Glomerular visceral epithelial cell (primary cell): ENCODE data around the gene TNS2.

ENCODE experiments used
- DNase-seq: peaks from one replicate; pipeline ENCODE4 v3.0.0-alpha.2; 2016; ENCODE audit errors: extremely low spot score

The TNS2 gene

DNA sequence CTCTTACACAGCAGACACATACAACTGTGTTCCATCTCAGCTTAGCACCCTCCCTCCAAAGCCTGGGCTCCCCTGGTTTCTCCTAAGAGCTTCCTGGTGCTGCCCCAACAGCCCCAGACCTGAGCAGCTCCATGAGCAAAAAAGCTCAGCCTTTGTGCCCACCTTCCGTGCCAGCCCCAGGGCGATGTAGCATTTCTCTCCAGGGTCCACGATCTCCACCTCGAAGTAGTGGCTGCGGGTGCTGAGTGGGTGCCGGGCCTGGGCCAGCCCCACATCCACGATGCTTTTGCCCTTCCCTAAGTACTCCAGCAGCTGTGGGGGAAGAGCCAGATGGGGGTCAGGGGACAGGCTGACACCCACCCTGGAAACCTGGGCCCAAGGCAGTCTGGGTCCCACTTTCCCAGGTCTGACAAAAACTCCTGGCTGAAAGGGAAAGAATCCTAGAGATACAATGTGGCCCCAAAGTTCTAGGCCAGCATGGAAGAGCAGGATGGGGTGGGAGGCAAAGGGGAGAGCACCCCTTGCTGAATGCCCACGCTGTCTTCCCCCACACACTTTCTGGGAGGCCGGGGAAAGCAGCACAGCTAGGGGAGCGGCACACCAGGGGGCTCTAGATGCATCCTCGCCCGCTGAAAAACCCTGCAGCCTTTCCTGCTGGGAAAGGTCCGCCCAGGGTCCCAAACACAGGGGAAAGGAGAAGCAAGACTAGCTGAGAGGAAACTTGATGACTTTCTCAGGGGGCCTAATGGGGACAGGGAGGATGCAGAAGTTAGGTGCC lies 18.3 kb downstream of the TNS2 start:
- no peak for DNase-seq

DNA sequence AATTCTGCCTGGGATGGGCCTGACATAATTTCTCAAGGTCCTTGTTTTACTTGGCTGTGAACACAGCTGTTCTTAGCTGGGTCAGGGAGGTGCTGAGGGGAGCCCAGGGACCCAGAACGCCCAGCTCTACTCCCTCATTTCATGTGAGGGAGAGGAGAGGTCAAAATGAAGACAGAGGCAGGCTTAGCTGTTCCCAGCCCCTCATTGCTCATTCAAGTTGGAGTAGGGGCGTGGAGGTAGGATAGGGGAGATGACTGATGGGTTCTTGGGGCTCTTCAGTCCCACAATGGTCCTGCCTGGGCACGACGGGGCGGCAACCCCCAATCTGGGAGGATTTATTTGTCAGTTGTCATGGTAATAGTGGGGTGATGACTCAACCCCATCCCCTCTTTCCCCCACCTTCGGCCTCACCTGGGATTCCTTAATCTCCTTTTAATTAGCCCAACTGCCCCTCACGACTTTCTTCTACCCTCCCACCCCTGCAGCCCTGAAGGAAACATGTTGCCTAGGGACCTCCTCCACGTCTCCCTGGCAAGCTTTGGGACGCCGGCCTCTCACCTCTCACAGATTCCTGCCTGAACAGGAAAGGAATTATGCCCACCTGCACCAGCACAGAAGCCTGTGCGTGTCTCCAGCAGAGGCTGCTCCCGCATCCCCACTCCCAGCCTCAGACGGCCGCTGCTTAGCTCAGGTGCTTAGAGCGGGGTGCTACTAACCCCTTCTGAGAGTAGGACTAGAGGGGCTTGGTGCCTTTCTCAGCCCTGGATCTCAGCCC lies 19.1 kb downstream of the TNS2 start:
- no peak for DNase-seq

DNA sequence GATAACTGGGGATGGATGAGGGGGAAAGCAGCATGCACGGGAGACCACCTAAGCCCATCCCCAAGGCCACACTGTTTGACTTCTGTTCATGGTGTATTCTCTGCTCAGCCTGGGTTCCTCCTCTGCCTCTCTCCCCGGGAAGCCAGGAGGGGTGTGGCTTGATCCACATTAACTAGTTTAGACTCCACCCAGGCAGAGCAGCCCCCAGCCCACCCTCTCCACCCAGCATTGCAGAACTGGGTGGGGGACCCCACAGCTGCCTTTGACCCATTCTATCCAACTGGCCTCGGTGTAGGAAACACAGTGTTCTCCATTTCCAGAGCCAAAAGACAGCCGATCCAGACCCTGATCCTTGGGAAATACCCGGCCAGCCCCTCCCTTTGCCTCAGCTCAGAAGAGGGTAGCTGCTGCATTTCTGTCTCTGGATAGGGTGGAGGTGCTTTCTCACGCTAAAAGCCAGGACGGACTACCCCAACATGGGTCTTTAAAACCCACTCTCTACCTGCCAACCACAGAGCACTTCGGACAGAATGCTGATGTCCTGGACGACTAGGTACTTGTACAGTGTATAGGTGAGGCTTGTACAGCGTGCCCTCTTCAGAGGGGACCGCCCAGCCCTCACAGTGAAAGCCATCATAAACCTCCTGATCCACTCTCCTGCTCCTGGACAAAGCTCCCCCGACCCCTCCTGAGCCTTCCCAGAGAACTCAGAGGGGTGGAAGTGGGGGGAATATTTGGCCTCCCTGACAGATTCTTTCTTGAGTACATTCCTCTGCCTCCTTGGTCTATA lies 20.0 kb downstream of the TNS2 start:
- no peak for DNase-seq

DNA sequence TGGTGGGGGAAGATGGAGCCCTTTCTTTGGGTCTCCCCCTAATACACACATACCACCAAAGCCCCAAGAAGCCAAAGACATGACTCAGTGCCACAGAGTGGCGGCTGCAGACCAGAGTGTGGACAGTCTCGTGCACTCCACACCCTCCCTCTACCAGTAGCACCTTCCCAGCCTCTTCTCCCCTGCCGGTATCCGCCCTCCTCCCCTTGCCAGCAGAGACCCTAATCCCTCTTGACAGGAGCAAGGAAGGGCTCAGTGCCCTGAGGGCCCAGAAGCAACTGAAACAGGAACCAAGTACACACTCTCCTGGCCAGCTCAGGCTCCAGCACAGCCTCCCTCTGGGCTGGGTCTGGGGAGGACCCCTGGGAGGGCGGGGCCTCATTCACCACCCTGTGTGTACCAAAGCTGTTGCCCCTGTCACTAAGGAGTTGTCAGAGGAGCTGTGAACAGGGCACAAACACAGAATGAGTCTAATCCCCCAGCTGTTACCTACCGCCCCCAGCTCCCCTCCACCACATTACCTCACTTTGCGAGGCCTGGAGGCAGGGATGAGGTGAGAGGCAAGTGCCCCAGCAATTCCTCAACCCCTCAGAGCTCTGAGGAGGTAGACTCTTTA lies 21.1 kb downstream of the TNS2 start:
- DNase-seq: no peak

DNA sequence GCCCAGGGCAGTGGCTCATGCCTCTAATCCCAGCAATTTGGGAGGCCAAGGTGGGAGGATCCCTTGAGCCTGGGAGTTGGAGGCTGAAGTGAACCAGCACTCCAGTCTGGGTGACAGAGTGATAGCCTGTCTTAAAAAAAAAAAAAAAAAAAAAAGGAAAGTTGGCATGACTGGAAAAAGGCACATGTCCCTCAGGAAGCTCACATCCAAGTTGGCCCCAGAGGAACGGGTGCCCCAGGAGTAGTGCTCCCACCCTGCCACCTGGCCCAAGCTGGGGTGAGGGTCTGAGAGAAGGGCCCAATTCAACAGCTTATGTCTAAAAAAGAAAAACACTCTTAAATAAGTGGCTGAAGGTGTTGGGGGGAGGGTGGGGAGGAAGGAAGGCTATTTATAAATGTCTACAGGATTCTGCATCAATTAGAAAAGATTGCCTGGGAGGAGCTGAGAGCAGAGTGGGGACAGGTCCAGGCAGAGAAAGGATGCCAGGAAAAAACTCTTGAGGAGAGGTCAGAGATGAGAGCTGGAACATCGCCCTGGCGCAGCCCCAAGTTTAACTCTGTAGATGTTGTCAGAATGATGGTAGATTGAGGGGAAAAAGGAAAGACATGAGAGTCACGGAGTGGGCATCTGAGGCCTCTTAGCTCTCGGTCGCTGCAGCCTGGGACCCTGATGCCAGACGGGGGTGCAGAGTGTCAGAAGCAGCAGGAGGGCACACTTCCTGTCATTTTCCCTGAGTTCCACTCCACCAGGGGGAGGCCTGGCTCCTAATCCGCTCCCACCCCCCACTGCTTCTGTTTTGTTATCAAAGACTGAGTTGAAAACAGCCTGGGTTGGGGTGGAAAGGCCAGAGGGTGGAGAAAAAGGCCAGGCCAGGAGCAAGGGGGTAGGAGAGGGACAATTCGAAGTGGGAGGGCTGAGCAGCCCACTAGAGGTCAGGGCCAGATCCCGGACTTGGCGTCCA lies 22.0 kb downstream of the TNS2 start:
- no peak for DNase-seq

DNA sequence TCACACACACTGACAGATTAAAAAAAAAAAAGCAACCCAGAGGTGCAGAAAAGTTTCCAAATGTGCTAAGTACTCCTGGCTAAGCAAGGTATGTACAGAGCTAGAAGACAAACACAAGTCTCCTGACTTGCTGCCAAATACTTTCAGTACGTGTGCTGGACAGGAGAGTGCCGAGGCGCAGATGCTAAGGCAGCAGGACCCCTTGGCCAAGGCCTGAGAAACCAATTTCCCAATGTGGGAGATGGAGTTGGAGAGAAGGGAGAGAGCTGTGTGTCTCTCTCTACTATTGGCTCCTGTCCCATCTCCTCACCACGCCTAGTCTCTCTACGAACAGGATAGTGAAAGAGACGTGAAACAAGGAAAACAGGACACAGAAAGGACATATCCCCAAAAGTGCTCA lies 24.0 kb downstream of the TNS2 start:
- no peak for DNase-seq

DNA sequence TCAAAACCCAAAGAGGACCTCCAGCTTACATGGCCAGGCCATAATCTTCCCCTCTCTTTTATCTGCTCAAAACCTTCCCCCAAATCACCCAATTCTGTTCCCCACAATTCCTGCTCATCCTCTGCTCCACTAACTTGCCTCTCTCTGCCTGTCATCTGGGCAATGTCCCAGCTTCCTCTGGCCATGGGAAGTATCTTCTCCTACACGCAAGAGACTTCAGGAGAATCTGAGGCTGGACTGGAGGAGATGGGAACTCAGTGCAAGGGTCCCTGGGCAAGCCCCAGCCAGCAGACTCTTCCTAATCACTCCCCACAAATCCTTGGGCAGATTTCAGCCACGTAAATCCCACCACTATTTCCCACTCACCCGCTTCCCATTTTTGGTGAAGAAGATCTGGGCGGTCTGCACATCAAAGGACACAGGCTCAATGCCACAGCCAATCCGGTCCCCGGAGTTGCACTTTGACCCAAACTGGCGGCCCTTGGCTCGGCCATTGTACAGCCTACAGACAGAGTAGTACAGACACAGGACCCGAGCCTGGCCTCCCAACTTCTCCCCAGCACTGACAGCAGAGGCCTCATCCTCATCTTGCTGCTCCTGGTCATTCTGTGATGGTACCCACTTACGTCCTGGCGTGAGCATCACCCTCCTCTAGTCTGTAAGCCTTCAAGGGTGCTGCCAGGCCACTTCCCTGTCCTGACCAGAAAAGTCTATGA lies 24.6 kb downstream of the TNS2 start:
- DNase-seq: no peak

DNA sequence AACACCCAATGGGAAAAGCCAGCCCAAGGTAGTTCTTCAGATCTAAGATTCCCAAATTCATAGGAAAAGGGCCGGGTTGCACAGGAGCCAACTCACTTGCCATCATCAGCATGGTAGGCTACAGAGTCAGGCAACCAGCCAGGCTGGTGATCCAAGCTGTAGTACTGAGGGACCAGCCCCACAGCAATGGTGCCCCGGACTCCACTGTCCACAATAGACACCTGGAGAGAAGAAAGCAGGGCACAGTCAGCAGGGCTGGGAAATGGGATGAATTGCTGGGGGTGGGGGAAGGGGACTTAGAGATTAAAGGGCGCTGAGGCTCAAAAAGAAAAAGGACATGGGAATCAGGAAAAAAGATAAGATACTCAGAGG lies 25.1 kb downstream of the TNS2 start:
- DNase-seq: no peak

DNA sequence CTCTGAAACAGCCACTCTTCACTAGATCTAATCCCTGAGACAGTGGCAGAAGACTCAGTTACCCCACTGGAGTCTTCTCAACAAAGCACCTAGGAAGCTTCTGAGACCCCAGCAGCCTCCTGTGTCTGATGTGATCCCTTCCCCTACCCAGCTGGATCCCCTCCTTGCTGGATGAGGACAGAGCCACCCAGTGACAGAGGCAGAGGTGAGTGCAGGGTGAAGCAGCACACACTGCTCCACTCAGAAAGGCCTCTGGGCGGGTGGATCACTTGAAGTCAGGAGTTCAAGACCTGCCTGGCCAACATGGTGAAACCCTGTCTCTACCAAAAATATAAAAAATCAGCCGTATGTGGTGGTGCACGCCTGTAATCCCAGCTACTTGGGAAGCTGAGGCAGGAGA lies 26.6 kb downstream of the TNS2 start:
- no peak for DNase-seq

DNA sequence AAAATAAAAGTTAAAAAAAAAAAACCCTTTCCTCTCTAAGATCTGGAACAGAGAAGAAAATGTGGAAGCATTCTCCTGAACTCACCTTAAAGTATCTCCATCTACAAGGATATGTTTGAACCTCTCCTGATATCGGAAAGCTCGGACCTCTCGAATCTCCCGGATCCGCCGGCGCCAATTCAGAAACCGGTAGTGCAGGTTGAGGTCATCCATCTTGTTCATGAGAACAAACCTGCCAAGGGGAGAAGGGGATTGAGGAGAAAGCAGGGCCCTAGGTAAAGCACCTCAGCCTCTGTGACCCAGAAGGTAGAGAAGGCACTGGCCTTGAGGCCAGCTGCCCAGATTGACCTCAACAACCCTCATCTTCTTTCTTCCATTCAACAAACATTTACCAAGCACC lies 27.2 kb downstream of the TNS2 start:
- DNase-seq: no peak

DNA sequence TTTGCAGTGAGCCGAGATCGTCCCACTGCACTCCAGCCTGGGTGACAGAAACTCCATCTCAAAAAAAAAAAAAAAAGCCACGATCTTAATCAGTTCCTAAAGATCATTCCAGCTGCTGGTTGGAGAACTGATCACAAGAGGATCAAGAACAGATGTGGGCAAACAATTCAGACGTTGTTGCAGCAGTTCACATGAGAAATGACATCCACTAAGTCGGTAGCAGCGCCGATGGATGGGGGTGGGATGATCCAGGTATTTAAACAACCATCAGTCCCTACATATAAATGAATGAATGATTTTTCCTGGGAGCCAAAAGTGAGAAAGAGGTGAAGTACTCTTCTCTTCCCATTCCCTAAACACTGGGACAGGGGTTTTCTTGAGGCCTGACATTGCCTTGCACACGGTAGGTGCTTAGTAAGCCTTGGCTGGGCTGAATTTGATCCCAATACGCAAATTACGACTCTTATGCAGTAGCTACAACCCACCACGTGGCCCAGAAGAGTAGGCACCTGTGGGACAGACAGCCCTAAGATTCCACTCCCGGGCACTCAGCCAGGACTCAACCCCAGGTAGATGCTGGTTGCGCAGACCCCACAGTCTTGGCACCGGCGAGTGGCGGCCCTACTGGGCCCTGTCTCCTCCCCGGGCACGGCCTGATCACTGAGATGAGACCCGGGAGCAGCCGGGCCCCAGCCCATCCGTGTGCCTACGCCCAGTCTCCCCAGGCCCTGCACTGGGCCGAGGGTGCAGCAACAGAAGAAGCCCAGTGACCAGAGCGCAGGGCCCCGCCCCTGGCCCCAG lies 28.8 kb downstream of the TNS2 start:
- no peak for DNase-seq

DNA sequence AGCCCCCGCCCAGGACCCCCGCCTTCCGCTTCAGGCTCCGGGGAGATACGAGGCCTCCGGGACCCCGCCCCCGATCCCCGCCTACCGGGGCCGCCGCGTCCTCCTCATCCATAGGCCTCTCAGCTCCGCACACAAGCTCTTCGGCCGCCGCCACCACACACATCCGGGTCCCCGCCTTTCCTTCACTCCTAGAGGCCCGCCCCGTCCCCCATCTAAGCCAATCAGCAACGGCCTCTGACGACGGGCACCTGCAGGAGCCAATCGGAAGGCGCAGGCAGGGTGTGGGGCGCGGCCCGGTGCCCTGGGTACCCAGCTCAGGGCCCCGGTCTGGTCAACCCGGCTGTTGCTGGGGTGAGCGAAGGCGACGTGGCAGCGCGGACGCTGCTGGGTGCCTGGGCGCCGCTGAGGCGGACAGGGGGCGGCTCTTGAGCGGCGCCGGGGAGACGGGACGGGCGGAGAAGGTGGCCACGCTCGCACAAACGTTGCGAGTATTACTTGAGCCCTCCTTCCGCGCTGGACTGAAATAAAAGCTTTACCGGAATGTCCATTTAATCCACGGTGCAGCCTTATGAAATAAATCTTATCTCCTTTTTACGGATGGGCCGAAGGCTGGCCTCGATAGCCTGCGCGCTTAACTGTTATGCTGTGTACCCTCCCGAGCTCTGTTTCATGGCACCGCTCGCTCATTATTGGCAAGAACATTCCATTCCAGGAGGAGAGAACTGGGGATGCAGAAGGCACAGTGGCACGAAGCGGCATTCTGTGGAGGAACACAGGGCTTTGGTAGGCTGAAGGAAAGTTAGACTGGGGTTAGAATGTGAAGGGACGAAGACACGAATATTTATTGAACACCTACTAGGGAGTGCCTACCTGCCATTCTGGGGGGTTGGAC lies 29.6 kb downstream of the TNS2 start, which contains the start of gene SPRYD3:
SPRYD3 (minus strand) TSS at position 165 of the 892 bp plus-strand sequence; CDS start at position 108, 57 bp downstream.
- DNase-seq: peak; percentile 98

DNA sequence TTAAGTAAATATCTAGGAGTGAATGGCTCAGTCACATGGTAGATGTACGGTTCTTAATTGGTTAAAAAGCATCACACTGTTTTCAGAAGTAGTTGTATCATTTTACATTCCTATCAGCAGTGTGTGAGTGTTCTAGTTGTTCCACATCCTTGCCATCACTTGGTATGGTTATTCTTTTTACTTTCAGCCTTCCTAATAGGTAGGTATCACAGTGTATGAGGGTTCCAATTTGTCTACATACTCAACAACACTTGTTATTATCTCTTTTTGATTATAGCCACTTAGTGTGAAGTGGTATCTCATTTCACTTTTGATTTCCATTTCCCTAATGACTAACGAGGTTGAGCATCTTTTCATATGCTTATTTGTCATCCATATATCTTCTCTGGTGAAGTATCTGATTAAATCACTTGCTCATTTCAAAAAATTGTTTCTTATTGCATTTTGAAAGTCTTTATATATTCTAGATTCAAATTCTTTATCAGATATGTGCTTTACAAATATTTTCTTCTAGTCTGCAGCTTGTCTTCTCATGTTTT lies 32.8 kb downstream of the TNS2 start:
- no peak for DNase-seq

DNA sequence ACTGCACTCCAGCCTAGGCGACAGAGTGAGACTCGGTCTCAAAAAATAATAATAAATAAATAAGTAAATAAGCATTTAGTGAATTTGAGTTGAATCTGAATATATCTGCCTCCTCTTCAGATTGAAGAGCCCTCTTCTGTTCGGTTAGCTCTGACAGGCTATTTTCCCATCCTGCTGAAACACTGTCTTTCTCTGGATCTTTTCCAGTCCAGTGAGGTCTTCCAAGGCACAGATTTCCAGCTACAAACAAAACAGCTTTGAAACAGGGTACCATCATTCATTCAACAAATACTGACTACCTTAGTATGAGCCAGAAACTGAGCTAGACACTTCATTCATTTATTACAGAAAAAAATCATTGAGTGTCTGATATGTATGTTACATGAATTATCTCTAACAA lies 36.5 kb downstream of the TNS2 start:
- DNase-seq: no peak

DNA sequence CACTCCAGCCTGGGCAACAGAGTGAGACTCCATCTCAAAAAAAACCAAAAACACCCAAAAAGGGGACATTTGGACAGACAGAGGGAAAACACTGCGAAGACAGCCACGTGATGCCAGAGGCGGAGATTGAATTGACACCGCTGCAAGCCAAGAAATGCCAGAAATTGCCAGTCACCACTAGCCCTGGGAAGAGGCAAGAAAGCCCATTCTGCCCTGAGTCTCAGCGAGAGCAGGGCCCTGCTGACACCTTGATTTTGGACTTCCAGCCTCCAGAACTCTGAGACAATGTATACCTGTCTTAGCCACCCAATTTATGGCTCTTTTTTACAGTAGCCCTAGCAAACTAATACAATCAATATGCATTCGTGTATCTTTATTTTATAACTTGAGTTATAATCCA lies 40.2 kb downstream of the TNS2 start:
- no peak for DNase-seq

DNA sequence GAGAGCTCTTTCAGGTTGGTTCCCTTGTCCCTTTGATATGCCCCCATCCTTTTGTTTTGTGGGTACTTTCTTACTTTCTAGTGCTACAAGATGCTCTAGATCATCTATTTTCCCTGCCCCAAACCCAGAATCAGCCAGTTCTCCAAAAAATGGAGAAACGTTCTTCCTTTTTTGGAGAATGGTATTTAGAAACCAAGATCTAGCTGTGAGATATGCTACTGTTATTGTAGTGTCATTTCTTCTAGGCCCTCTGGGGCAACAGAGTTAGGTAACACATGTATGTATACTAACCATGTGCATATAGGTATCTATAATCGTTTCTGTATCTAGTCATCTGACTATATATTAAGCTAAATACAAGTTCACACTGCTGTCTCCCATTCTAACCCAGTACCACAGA lies 40.7 kb downstream of the TNS2 start:
- DNase-seq: no peak

DNA sequence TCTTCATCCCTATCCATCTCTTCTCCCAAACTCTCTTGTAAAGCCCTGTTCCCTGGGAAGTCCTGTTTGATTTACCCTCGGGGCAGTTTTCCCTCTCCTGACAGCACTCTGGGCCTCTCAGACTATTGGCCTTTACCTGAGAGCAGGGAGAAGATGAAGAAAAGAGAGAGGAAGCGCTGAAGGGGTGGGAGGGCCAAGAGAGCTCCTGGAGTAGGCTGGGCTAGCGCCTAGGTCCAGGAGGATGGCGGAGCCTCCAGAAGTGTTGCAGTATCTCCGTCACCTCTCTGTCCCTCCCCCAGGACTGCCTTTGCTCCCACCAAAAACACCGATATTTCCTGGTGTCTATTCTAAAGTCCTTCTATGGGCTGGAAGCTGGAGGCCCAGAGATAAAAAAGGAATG lies 41.9 kb downstream of the TNS2 start:
- no peak for DNase-seq

DNA sequence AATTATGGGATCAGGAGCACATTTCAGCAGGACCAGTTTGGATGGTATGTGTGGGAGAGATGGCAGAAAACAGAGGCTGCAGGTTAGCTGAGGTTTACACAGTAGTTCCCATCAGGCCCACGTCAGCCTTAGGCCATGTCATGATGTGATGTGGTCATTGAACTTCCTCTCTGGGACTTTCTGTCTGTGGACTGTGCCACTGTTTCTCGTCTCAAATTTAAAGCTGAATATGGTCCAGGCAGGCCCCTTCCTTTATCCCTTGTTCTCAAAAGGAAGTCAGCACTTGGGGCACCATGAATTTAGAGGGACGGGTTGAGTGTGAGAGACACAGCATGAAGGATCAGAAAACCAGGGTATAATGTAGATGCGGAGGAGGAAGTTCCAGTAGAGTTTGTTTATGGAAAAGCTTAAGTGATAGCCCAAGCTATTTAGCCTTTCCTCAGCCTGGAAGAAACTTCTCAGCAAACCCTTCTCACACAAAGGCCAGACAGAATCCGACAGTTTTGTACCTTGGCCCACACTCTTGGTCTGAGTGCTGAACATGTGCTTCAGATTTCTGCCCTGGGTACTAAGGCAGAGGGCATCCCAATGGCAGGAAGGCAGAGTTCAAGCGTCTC lies 44.0 kb downstream of the TNS2 start:
- no peak for DNase-seq
